A673 (cell line): ENCODE results near the gene SH2B3. TPM values are rescaled to one million over a fixed set of nuclear protein-coding genes. Genes with fewer than 3 reads are reported as not detected.
A peak's percentile ranks its signal among the peaks of the same experiment; 100 is the strongest.

Source experiments
- Bru-seq: library from RNA; stranded (reverse); fragments of 400-500 nt; gene quantifications from one replicate; lab custom pipeline; 2021; lab: Mats Ljungman, UMichigan
- BruChase-seq, 2 experiments: library from RNA; stranded (reverse); fragments of 400-500 nt; gene quantifications; one replicate each; lab custom pipeline; 2021; lab: Mats Ljungman, UMichigan
- BruUV-seq: library from RNA; stranded (reverse); fragments of 400-500 nt; replicated peaks from 2 replicates; lab custom pipeline; 2021; lab: Mats Ljungman, UMichigan
- CTCF ChIA-PET: fragments of 300-600 bp; sonication (Branson Sonifier 250); formaldehyde crosslinking; loops from one replicate; lab custom pipeline; 2022; ENCODE audit warnings: antibody characterized with exemption; lab: Charles Lee
- POLR2A ChIA-PET: fragments of 300-600 bp; sonication (Branson Sonifier 250); formaldehyde crosslinking; loops from one replicate; lab custom pipeline; 2022; ENCODE audit warnings: antibody characterized with exemption; ENCODE audit not compliant: low non-redundant PET; lab: Charles Lee
- DNase-seq: peaks from one replicate; pipeline ENCODE4 v3.0.0-alpha.2; 2015; ENCODE audit warnings: low spot score
- H3K27ac ChIP-seq: fragments of 200-600 bp; sonication (generic); 2 replicates; pipeline ENCODE4 v1.5.1; 2016; ENCODE audit warnings: mixed run types, low read depth, mild to moderate bottlenecking, mixed read lengths, antibody characterized with exemption, low read length; ENCODE audit not compliant: poor library complexity, severe bottlenecking
- H3K27me3 ChIP-seq: fragments of 200-600 bp; sonication (generic); replicated peaks from 2 replicates; pipeline ENCODE4 v1.6.1; 2017; ENCODE audit warnings: mixed run types, low read depth, mild to moderate bottlenecking, mixed read lengths, antibody characterized with exemption, low read length; ENCODE audit not compliant: insufficient read depth, poor library complexity
- H3K36me3 ChIP-seq: fragments of 200-600 bp; sonication (generic); 2 replicates; pipeline ENCODE4 v1.6.1; 2016; ENCODE audit warnings: mixed run types, mild to moderate bottlenecking, mixed read lengths, antibody characterized with exemption, low read length; ENCODE audit not compliant: insufficient read depth, poor library complexity, severe bottlenecking
- H3K4me1 ChIP-seq: fragments of 200-600 bp; sonication (generic); 2 replicates; pipeline ENCODE4 v1.6.1; 2017; ENCODE audit warnings: mixed run types, mild to moderate bottlenecking, mixed read lengths, antibody characterized with exemption, low read length; ENCODE audit not compliant: insufficient read depth, poor library complexity, severe bottlenecking
- H3K4me3 ChIP-seq: fragments of 200-600 bp; sonication (generic); 2 replicates; pipeline ENCODE4 v1.5.1; 2016; ENCODE audit warnings: low read depth, mixed run types, mild to moderate bottlenecking, mixed read lengths, low read length; ENCODE audit not compliant: poor library complexity, severe bottlenecking
- H3K9me3 ChIP-seq: fragments of 200-600 bp; sonication (generic); 2 replicates; pipeline ENCODE4 v1.6.1; 2016; ENCODE audit warnings: mixed run types, low read depth, mild to moderate bottlenecking, mixed read lengths, antibody characterized with exemption, low read length; ENCODE audit not compliant: poor library complexity, severe bottlenecking
- EZH2 ChIP-seq: fragments of 200-600 bp; sonication (generic); IDR thresholded peaks from 2 replicates; pipeline ENCODE4 v1.6.1; 2017; ENCODE audit warnings: borderline replicate concordance, low read depth, mild to moderate bottlenecking, mixed read lengths, antibody characterized with exemption, low read length; ENCODE audit not compliant: poor library complexity, severe bottlenecking
- intact Hi-C: fragments of 100-400 bp; cut with micrococcal nuclease; formaldehyde crosslinking; loops from one replicate; pipeline ENCODE4 v1.10.0; 2022; ENCODE audit not compliant: unreplicated experiment
- long read RNA-seq: library from polyadenylated mRNA; stranded (forward); transcript quantifications from one replicate; pipeline ENCODE4 v2.0.0, GENCODE V29; 2022
- total RNA-seq: library from RNA; stranded (reverse); gene quantifications from 2 replicates; pipeline ENCODE4 v1.2.3, GENCODE V29; 2021
- TF ChIP-seq, protein P1 (sequence below): fragments of 300-800, 200-600 bp; sonication (generic); conservative IDR thresholded peaks from 2 replicates; pipeline ENCODE4 v1.5.1; 2017; ENCODE audit warnings: low read depth, mild to moderate bottlenecking, antibody characterized with exemption, low read length, moderate library complexity, mixed read lengths

The SH2B3 gene
- total RNA-seq = 109 and 133 TPM in 2 replicates
- Bru-seq, nascent RNA = percentile 96 among the genes with signal in this experiment
- BruChase-seq, experiment 1, labeled RNA remaining after a 2-hour chase = percentile 97 among the genes with signal in this experiment
- percentile 98 among the genes with signal in this experiment for BruChase-seq, experiment 2, labeled RNA remaining after a 6-hour chase
- long read RNA-seq, full-length matches to known transcripts = 13 of 74 reads
- long read RNA-seq, partial matches to known transcripts = 49 of 74 reads
- long read RNA-seq, other reads (novel, unspliced or antisense) = 12 of 74 reads

DNA sequence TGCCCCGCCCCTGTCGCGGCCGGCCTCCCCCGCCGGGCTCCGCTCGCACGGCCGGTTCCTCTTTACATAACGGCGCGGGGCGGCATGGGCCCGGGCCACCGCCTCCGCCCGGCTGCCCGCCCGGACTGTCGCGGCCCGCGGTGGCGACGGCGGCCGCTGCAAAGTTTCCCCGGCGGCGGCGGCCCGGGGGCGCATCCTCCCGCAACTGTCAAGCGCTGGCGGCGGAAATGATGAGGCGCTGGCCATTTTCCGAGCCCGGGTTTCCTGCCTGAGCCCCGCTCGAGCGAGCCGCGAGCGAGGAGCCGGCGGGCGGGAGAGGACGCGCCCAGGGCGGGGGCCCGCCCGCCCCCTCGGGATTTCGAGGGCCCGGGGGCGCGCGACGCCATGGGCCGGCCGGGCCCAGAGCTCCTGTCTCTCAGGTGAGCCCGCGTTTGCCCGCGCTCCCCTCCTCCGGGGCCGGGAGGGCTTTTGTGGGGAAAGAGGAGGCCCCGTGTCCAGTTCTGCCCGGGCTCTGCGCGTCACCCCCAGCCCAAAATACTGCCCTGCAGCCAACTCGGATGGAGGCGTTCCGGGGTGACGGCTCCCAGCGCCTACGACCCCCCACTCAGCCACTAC is at the start of gene SH2B3:
Gene SH2B3 (plus strand): TSS at position 65 of the 615 bp plus-strand sequence. CDS start 12,223 bp downstream, outside the sequence.
- no peaks in the 10 kb centered on the region for H3K36me3 ChIP-seq
- DNase-seq = no peak
- no peaks in the 10 kb centered on the region for H3K9me3 ChIP-seq
- TF ChIP-seq EZH2 = no peak
- TF ChIP-seq, protein P1, sequence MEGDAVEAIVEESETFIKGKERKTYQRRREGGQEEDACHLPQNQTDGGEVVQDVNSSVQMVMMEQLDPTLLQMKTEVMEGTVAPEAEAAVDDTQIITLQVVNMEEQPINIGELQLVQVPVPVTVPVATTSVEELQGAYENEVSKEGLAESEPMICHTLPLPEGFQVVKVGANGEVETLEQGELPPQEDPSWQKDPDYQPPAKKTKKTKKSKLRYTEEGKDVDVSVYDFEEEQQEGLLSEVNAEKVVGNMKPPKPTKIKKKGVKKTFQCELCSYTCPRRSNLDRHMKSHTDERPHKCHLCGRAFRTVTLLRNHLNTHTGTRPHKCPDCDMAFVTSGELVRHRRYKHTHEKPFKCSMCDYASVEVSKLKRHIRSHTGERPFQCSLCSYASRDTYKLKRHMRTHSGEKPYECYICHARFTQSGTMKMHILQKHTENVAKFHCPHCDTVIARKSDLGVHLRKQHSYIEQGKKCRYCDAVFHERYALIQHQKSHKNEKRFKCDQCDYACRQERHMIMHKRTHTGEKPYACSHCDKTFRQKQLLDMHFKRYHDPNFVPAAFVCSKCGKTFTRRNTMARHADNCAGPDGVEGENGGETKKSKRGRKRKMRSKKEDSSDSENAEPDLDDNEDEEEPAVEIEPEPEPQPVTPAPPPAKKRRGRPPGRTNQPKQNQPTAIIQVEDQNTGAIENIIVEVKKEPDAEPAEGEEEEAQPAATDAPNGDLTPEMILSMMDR = no peak
- no TSS peak for BruUV-seq
- H3K27ac ChIP-seq = peak within 1 kb of the TSS; percentile 98
- peak within 1 kb of the TSS; percentile 80 for H3K4me3 ChIP-seq
- intact Hi-C loops = loop anchor here (2.0 to 5.0 kb wide), 2 partner anchors 45 to 191 kb away; partner anchors contain the start of gene ATXN2
- H3K4me1 ChIP-seq = peaks cover 53% of the 10 kb centered on the region
- no peaks in the 10 kb centered on the region for H3K27me3 ChIP-seq
- ChIA-PET CTCF (interaction anchor here (1.2 kb wide), 1 partner anchor 46 kb away, joined by 4 read pairs; no protein-coding TSS in a partner anchor), POLR2A (no interaction called here)

DNA sequence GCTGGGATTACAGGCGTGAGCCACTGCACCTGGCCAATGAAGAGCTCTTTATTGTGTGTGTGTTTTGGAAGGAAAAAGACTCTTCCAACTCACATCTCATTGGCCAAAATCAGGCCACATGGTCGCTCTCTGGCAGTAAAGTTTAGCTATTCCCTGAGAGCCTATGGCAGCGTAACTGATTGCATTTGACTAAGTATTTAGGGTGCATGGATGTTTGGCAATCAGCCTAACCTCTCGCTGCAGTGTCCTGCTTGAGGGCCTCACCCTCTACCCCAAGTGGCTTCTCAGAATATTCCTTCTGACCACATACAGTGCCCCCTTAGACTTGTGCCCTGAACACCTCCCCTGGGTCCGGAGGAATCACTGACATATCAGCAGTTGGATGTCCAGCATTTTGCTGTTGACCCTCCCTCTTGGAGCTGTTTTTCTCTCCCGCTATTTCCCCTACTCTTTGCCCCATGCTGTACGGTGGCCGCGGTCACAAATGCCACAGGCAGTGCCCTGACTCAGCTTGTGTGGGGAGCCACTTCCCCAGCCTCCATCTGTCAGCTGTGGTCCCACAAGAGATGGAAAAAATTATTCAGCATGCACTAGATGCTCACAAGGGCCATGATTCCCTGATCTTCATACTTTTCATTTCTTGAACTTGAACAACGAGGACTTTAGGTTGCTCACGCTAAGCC is 46.4 kb upstream of the SH2B3 start:
- Histone ChIP-seq H3K9me3 (no peaks in the 10 kb centered on the region), H3K4me3 (no peak overlapping the region), H3K27me3 (no peaks in the 10 kb centered on the region), H3K27ac (no peak overlapping the region), H3K36me3 (no peaks in the 10 kb centered on the region), H3K4me1 (no peaks in the 10 kb centered on the region)
- BruUV-seq = no TSS peak
- ChIA-PET CTCF (no interaction called here), POLR2A (no interaction called here)
- intact Hi-C loops = no loop called here
- no peak for TF ChIP-seq EZH2
- TF ChIP-seq, protein P1 = no peak
- no peak for DNase-seq

DNA sequence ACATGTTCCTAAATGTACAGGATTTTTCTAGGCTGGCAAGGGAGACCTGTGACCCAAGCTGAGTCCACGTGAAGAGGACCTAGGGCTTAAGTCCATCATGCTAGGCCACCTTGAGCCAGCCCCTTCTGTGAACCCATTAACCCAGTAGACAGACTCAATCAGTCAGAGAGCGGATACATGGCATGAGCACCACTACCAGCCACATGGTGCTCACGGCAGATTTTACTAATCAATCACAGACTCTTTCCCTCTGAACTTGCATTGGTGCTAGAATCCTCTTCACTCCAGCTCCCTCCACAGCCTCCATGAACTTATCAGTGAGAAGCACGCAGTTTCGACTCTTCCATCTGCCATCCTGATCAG is 45.8 kb upstream of the SH2B3 start:
- Histone ChIP-seq H3K36me3 (no peaks in the 10 kb centered on the region), H3K27me3 (no peaks in the 10 kb centered on the region), H3K4me3 (no peak overlapping the region), H3K4me1 (no peaks in the 10 kb centered on the region), H3K27ac (no peak overlapping the region), H3K9me3 (no peaks in the 10 kb centered on the region)
- POLR2A ChIA-PET = no interaction called here
- no peak for DNase-seq
- CTCF ChIA-PET = no interaction called here
- intact Hi-C loops = no loop called here
- no TSS peak for BruUV-seq
- no peak for TF ChIP-seq EZH2
- TF ChIP-seq, protein P1 = no peak
